Astrocyte (in vitro differentiated cells and primary cell): Measurements from ENCODE around the gene GART. TPM values are rescaled to one million over a fixed set of nuclear protein-coding genes. Genes with fewer than 3 reads are reported as not detected.

ENCODE experiments used
- DNase-seq: peaks from one replicate; pipeline ENCODE4 v3.0.0-alpha.2; 2010; ENCODE audit warnings: low read depth
- FAIRE-seq: peaks from 2 replicates; lab custom pipeline; 2011; peaks lifted over from hg19 to GRCh38; lab: Jason Lieb, UNC
- H2AFZ ChIP-seq: 2 replicates; pipeline ENCODE4 v1.6.0; 2012; ENCODE audit warnings: low read depth, low read length, inconsistent platforms
- H3K27ac ChIP-seq: 2 replicates; pipeline ENCODE4 v1.5.1; 2011; ENCODE audit warnings: low read depth, low read length, inconsistent platforms
- H3K27me3 ChIP-seq: 2 replicates; pipeline ENCODE4 v1.6.0; 2011; ENCODE audit warnings: low read length, inconsistent platforms; ENCODE audit not compliant: insufficient read depth
- H3K36me3 ChIP-seq: 2 replicates; pipeline ENCODE4 v1.5.1; 2011; ENCODE audit warnings: low read length, inconsistent platforms; ENCODE audit not compliant: insufficient read depth
- H3K4me1 ChIP-seq: 2 replicates; pipeline ENCODE4 v1.5.1; 2011; ENCODE audit warnings: low read length, inconsistent platforms; ENCODE audit not compliant: insufficient read depth
- H3K4me2 ChIP-seq: 2 replicates; pipeline ENCODE4 v1.6.0; 2012; ENCODE audit warnings: low read length, inconsistent platforms
- H3K4me3 ChIP-seq: 2 replicates; pipeline ENCODE4 v1.5.1; 2011; ENCODE audit warnings: low read depth, mild to moderate bottlenecking, low read length, inconsistent platforms; ENCODE audit not compliant: insufficient read depth
- H3K79me2 ChIP-seq: 2 replicates; pipeline ENCODE4 v1.6.0; 2012; ENCODE audit warnings: mild to moderate bottlenecking, low read length, inconsistent platforms; ENCODE audit not compliant: insufficient read depth
- H3K9ac ChIP-seq: 2 replicates; pipeline ENCODE4 v1.6.0; 2012; ENCODE audit warnings: mild to moderate bottlenecking, low read length, inconsistent platforms
- H3K9me3 ChIP-seq: 2 replicates; pipeline ENCODE4 v1.5.1; 2012; ENCODE audit warnings: low read depth, mild to moderate bottlenecking, low read length, inconsistent platforms; ENCODE audit not compliant: insufficient read depth
- H4K20me1 ChIP-seq: 2 replicates; pipeline ENCODE4 v1.6.0; 2012; ENCODE audit warnings: low read length, inconsistent platforms; ENCODE audit not compliant: insufficient read depth
- H3K27ac Mint-ChIP-seq: one replicate; pipeline ENCODE4 v1.8.0; 2021; ENCODE audit warnings: mild to moderate bottlenecking, mixed read lengths; ENCODE audit not compliant: unreplicated experiment
- H3K27me3 Mint-ChIP-seq: one replicate; pipeline ENCODE4 v1.8.0; 2021; ENCODE audit warnings: low read depth, mixed read lengths; ENCODE audit not compliant: unreplicated experiment
- H3K36me3 Mint-ChIP-seq: one replicate; pipeline ENCODE4 v1.8.0; 2021; ENCODE audit warnings: low read depth, mixed read lengths; ENCODE audit not compliant: unreplicated experiment
- H3K4me1 Mint-ChIP-seq: one replicate; pipeline ENCODE4 v1.8.0; 2021; ENCODE audit warnings: low read depth, mixed read lengths; ENCODE audit not compliant: unreplicated experiment
- H3K4me3 Mint-ChIP-seq: one replicate; pipeline ENCODE4 v1.8.0; 2021; ENCODE audit warnings: mild to moderate bottlenecking, moderate library complexity, mixed read lengths; ENCODE audit not compliant: unreplicated experiment
- H3K9me3 Mint-ChIP-seq: one replicate; pipeline ENCODE4 v1.8.0; 2021; ENCODE audit warnings: mild to moderate bottlenecking, mixed read lengths; ENCODE audit not compliant: unreplicated experiment
- EZH2 ChIP-seq: IDR thresholded peaks from 2 replicates; pipeline ENCODE4 v1.6.1; 2012; ENCODE audit warnings: mild to moderate bottlenecking, low read length, inconsistent platforms; ENCODE audit not compliant: insufficient read depth
- total RNA-seq: library from RNA; stranded (reverse); gene quantifications from 2 replicates; pipeline ENCODE4 v1.2.1, GENCODE V29; 2021
- TF ChIP-seq, protein P1 (sequence below): IDR thresholded peaks from 2 replicates; pipeline ENCODE4 v1.5.1; 2011; ENCODE audit warnings: low read depth, mild to moderate bottlenecking, inconsistent platforms, low read length, moderate library complexity; ENCODE audit not compliant: insufficient read depth

Gene GART
- total RNA-seq, 1 donor from 2014 or later = 99.5 TPM

DNA sequence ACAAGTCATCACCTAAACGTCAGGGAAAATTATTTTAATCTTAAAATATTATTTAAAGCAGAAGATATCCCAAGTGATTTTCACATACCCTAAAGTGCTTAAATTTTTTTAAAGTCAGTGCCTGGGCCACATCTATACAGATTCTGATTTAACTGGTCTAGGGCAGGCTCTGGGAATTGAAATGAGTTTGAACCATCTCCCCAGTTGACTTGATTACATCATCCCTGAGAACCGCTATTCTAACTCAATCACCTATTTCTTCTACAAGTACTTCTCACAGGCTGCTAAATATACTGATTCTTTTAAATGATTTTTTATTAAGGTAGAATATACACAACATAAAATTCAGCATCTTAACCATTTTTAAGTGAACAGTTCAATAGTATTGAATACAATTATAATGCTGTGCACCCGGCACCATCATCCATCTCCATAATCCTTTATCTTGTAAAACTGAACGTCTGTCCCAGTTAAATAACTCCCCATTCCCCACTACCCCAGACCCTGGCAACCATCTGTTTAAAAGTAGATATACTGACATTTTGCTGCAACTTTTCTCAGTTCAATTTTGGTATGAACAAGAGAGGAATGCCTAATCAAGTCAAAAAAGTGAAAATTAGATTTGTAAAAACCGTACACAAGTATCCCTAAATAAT lies 19.5 kb downstream of the GART start:
- Mint-ChIP-seq H3K27me3 (no peaks in the 10 kb centered on the region), H3K36me3 (peaks cover 6% of the 10 kb centered on the region), H3K4me1 (no peaks in the 10 kb centered on the region), H3K27ac (no peak overlapping the region), H3K9me3 (no peaks in the 10 kb centered on the region), H3K4me3 (no peak overlapping the region)
- Histone ChIP-seq H3K27ac (no peak overlapping the region), H3K79me2 (no peaks in the 10 kb centered on the region), H4K20me1 (no peaks in the 10 kb centered on the region), H3K9ac (no peak overlapping the region), H3K4me1 (no peaks in the 10 kb centered on the region), H3K4me3 (no peak overlapping the region), H3K36me3 (peaks cover 38% of the 10 kb centered on the region), H2AFZ (no peak overlapping the region), H3K27me3 (no peaks in the 10 kb centered on the region), H3K4me2 (no peak overlapping the region), H3K9me3 (no peaks in the 10 kb centered on the region)
- TF ChIP-seq, protein P1, sequence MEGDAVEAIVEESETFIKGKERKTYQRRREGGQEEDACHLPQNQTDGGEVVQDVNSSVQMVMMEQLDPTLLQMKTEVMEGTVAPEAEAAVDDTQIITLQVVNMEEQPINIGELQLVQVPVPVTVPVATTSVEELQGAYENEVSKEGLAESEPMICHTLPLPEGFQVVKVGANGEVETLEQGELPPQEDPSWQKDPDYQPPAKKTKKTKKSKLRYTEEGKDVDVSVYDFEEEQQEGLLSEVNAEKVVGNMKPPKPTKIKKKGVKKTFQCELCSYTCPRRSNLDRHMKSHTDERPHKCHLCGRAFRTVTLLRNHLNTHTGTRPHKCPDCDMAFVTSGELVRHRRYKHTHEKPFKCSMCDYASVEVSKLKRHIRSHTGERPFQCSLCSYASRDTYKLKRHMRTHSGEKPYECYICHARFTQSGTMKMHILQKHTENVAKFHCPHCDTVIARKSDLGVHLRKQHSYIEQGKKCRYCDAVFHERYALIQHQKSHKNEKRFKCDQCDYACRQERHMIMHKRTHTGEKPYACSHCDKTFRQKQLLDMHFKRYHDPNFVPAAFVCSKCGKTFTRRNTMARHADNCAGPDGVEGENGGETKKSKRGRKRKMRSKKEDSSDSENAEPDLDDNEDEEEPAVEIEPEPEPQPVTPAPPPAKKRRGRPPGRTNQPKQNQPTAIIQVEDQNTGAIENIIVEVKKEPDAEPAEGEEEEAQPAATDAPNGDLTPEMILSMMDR = no peak
- TF ChIP-seq EZH2 = no peak
- DNase-seq (no peak), FAIRE-seq (no peak)

- no peak for DNase-seq
These were observed 23.0 kb downstream of the GART start for GRCh38 chr21:33518899-33519298.

DNA sequence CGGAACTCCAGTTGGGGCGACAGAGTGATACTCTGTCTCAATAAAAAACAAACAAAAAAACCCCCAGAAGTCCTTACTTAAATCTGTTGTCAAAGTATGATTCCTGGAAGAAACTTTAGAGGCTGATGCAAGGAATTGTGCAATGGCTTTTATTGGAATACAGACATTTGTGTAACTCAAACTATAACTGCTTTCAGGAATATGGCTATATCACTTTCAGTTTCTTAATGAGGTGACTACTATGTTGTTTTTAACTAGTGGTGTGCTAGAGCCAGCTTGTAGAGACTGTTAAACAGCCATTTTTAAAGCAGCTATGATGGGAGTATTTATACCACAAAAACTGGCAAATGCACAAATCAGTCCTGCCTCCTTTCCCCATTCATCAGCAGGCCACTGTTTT lies 27.7 kb downstream of the GART start:
- no peak for TF ChIP-seq EZH2
- peaks cover 58% of the 10 kb centered on the region for H3K36me3 ChIP-seq
- no peak overlapping the region for H3K4me2 ChIP-seq
- H3K4me1 ChIP-seq = no peaks in the 10 kb centered on the region
- no peaks in the 10 kb centered on the region for H3K9me3 ChIP-seq
- Mint-ChIP-seq H3K27me3 (no peaks in the 10 kb centered on the region), H3K27ac (no peak overlapping the region), H3K9me3 (no peaks in the 10 kb centered on the region), H3K4me1 (no peaks in the 10 kb centered on the region), H3K4me3 (no peak overlapping the region), H3K36me3 (peaks cover 20% of the 10 kb centered on the region)
- H3K79me2 ChIP-seq = no peaks in the 10 kb centered on the region
- H4K20me1 ChIP-seq = no peaks in the 10 kb centered on the region
- no peak overlapping the region for H3K27ac ChIP-seq
- DNase-seq (no peak), FAIRE-seq (no peak)
- H3K9ac ChIP-seq = no peak overlapping the region
- no peak overlapping the region for H2AFZ ChIP-seq
- no peak overlapping the region for H3K4me3 ChIP-seq
- no peaks in the 10 kb centered on the region for H3K27me3 ChIP-seq

More at GRCh38 chr21:33518899-33519298, 23.0 kb downstream of the GART start:
- Mint-ChIP-seq H3K4me3 (no peak overlapping the region), H3K36me3 (peaks cover 6% of the 10 kb centered on the region), H3K4me1 (no peaks in the 10 kb centered on the region), H3K27ac (no peak overlapping the region), H3K27me3 (no peaks in the 10 kb centered on the region), H3K9me3 (no peaks in the 10 kb centered on the region)
- Histone ChIP-seq H3K79me2 (no peaks in the 10 kb centered on the region), H3K27ac (no peak overlapping the region), H3K4me2 (no peak overlapping the region), H3K27me3 (no peaks in the 10 kb centered on the region), H3K4me1 (no peaks in the 10 kb centered on the region), H3K4me3 (no peak overlapping the region), H3K9ac (no peak overlapping the region), H4K20me1 (no peaks in the 10 kb centered on the region), H2AFZ (no peak overlapping the region), H3K36me3 (peaks cover 54% of the 10 kb centered on the region), H3K9me3 (no peaks in the 10 kb centered on the region)
- no peak for FAIRE-seq
- no peak for TF ChIP-seq EZH2
- TF ChIP-seq, protein P1 = no peak
